NOMO-1 treated with dmso at 0.1 percent for 144 hours (cell line): ENCODE data around the gene ELOF1.
A peak's percentile ranks its signal among the peaks of the same experiment; 100 is the strongest.
"Not testable (repeated sequence)": the region's sequence is repeated elsewhere in the genome, so short reads cannot be mapped to it uniquely, and the experiment has no call there.

Experiments used
- DNase-seq: peaks from one replicate; lab custom pipeline; 2025; ENCODE audit not compliant: unreplicated experiment; lab: John Stamatoyannopoulos, UW

ELOF1 gene

GRCh38 chr19:11570039-11570462, 11.0 kb upstream of the ELOF1 start:
- DNase-seq = peak; percentile 92

GRCh38 chr19:11566164-11566563, 7.1 kb upstream of the ELOF1 start:
- no peak for DNase-seq

- not testable (repeated sequence) for DNase-seq
Observed at GRCh38 chr19:11565649-11565980, 6.6 kb upstream of the ELOF1 start.

- not testable (repeated sequence) for DNase-seq
Observed at GRCh38 chr19:11564082-11564807, 5.2 kb upstream of the ELOF1 start.

- DNase-seq = no peak
Observed at GRCh38 chr19:11563532-11563931, 4.5 kb upstream of the ELOF1 start.

GRCh38 chr19:11560404-11561051, 1.5 kb upstream of the ELOF1 start:
- DNase-seq = peak; percentile 48

- no peak for DNase-seq
Observed at GRCh38 chr19:11556634-11557420, 2.2 kb downstream of the ELOF1 start.

GRCh38 chr19:11555246-11555645, 3.8 kb downstream of the ELOF1 start:
- no peak for DNase-seq

GRCh38 chr19:11554160-11554559, 4.9 kb downstream of the ELOF1 start:
- no peak for DNase-seq

- DNase-seq = no peak
Observed at GRCh38 chr19:11552666-11553372, 6.2 kb downstream of the ELOF1 start.

GRCh38 chr19:11551603-11552235, 7.3 kb downstream of the ELOF1 start:
- no peak for DNase-seq

GRCh38 chr19:11550265-11550664, 8.8 kb downstream of the ELOF1 start:
- DNase-seq = no peak

- DNase-seq = no peak
Observed at GRCh38 chr19:11549386-11549953, 9.6 kb downstream of the ELOF1 start.

GRCh38 chr19:11547929-11548700, 10.9 kb downstream of the ELOF1 start:
- no peak for DNase-seq

- no peak for DNase-seq
Observed at GRCh38 chr19:11541238-11541637, 17.8 kb downstream of the ELOF1 start.

GRCh38 chr19:11540645-11541044, 18.4 kb downstream of the ELOF1 start:
- DNase-seq = no peak

GRCh38 chr19:11539495-11540365, 19.3 kb downstream of the ELOF1 start:
- DNase-seq = no peak

- DNase-seq = no peak
Observed at GRCh38 chr19:11538232-11539036, 20.6 kb downstream of the ELOF1 start, which contains the start of gene CNN1. TSS of gene CNN1 (plus strand) at chr19:11538851. CDS start at chr19:11538928, 77 bp downstream.
